Gastrocnemius medialis (tissue), 4 donors: ENCODE results near the gene CLASP1.

Source experiments
- POLR2A ChIP-seq, 2 donors: fragments of 450-650 bp; IDR thresholded peaks; one replicate each; pipeline ENCODE4 v1.6.1; 2017; ENCODE audit warnings: antibody characterized with exemption in 2 of 2, mild to moderate bottlenecking in 2 of 2, moderate library complexity in 2 of 2
- TF ChIP-seq, protein P1 (sequence below), 5 experiments: fragments of 450-650 bp in 3 of 5; fragments of 200-600 bp in 2 of 5; sonication (generic) in 2 of 5; IDR thresholded peaks in 4 of 5; conservative IDR thresholded peaks in 1 of 5; 1 replicate in 4 of 5; 2 replicates in 1 of 5; pipeline ENCODE4 v1.5.1; 2016 to 2019; ENCODE audit warnings: antibody characterized with exemption in 5 of 5, mild to moderate bottlenecking in 3 of 5, moderate library complexity in 3 of 5

DNA sequence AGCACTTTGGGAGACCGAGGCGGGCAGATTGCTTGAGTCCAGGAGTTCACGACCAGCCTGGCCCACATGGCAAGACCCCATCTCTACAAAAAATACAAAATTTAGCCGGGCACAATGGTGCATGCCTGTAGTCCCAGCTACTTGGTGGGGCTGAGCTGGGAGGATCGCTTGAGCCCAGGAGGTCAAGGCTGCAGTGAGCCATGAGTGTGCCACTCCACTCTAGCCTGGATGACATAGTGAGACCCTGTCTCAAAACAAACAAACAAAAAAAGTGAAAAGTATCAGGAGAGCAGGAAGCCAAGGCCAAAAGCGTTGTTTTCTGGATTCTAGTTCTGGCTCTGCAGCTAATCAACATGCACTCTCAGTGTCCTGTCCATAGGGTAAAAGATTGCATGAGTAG is 10.7 kb upstream of the CLASP1 start:
- TF ChIP-seq, protein P1, sequence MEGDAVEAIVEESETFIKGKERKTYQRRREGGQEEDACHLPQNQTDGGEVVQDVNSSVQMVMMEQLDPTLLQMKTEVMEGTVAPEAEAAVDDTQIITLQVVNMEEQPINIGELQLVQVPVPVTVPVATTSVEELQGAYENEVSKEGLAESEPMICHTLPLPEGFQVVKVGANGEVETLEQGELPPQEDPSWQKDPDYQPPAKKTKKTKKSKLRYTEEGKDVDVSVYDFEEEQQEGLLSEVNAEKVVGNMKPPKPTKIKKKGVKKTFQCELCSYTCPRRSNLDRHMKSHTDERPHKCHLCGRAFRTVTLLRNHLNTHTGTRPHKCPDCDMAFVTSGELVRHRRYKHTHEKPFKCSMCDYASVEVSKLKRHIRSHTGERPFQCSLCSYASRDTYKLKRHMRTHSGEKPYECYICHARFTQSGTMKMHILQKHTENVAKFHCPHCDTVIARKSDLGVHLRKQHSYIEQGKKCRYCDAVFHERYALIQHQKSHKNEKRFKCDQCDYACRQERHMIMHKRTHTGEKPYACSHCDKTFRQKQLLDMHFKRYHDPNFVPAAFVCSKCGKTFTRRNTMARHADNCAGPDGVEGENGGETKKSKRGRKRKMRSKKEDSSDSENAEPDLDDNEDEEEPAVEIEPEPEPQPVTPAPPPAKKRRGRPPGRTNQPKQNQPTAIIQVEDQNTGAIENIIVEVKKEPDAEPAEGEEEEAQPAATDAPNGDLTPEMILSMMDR (IDR thresholded peaks at IDR 0.05 in 4 of 5, conservative IDR thresholded peaks at IDR 0.05 in 1 of 5), result no peak
- TF ChIP-seq POLR2A (IDR thresholded peaks at IDR 0.05), result no peak
